Measurements from ENCODE around the gene RPS19. TPM values are rescaled to one million over a fixed set of nuclear protein-coding genes. Genes with fewer than 3 reads are reported as not detected.

RPS19 gene
- polyA plus RNA-seq, 2 of the 4 experiments (the other 2 are of a cell fraction), result 3,564 to 7,778 TPM

DNA sequence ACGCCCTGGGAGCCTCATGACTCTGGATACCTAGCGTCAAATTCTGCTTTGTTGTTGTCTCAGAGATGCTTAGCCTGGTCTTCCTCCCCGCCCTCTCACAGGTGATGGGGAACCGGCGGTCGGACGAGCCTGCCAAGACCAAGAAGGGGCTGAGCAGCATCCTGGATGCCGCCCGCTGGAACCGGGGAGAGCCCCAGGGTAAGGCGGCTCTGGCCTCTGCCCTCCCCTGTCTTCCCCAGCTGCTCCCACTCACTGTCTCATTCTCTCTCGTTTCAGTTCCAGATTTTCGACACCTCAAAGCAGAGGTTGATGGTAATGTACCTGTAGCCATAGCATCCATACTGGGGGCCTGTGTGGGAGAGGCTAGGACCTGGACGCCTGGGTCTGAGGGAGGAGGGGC, 34.3 kb downstream of the RPS19 start:
- POLR2A ChIA-PET, result no interaction called here
- no peak for FAIRE-seq
- no peak for TF ChIP-seq NR3C1 (IDR thresholded peaks at IDR 0.05)
- TF ChIP-seq, protein P1, sequence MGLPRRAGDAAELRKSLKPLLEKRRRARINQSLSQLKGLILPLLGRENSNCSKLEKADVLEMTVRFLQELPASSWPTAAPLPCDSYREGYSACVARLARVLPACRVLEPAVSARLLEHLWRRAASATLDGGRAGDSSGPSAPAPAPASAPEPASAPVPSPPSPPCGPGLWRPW (IDR thresholded peaks at IDR 0.05), result no peak
- TF ChIP-seq POLR2AphosphoS2 (conservative IDR thresholded peaks at IDR 0.05; ENCODE audit: low read length), result no peak
- no peak for TF ChIP-seq MAFK (IDR thresholded peaks at IDR 0.05; ENCODE audit: partially characterized antibody)
- TF ChIP-seq SREBF2 (IDR thresholded peaks at IDR 0.05), result no peak
- TF ChIP-seq ESRRA (IDR thresholded peaks at IDR 0.05; ENCODE audit: borderline replicate concordance, low read length), result no peak
- no peak for TF ChIP-seq NFE2L2 (conservative IDR thresholded peaks at IDR 0.05; ENCODE audit: low read length)

DNA sequence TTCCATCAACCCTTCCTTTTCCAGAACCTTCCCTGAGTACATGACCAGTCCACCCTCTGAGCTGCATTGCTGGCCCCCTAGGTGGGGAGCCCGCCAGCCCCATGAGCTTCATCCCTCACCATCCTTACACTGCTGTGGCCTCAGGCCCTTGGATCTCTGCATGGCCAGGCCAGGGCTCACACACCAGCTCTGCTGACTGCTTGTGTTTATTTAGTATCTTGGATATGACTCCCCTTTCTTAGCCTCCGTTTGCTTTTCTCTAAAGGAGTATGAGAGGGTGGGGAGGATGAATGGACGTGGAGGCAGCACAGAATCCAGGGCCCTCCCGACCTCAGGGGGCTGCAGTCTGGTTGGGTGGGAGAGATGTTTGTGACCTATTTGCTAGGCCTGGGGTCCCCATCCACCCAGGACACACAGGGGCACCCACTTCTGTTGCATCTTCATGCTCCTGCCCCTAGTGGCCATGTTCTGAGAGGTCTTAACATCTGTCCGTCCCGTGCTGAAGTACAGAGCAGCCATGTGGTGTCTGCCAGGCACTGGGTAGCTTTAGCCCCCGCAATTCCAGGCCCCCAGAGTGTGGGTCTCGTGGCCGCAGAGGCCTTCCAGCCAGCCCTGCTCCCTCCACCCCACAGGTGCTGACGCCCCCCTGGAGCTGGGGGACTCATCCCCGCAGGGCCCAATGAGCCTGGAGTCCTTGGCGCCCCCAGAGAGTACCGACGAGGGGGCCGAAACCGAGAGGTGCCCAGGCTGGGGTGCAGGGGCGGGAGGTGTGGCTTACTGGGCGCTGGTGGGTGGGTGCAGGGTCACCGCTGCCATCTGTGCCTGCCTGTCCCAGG, 35.9 kb downstream of the RPS19 start:
- POLR2A ChIA-PET, result interaction anchor here (0.7 to 1.0 kb wide), 2 partner anchors 23 to 36 kb away, joined by 3 to 5 read pairs; partner anchors contain the start of gene RPS19
- Histone ChIP-seq H3K27ac (peak overlapping the region in 1 of 2 experiments; percentile 52; a peak in 2 of 6 replicates), H3K4me2 (no peak overlapping the region), H3K4me1 (peaks cover 14% of the 10 kb centered on the region; the same call in 2 of the 3 replicates), H3K9me3 (no peaks in the 10 kb centered on the region), H3K4me3 (no peak overlapping the region)
- TF ChIP-seq, protein P2, sequence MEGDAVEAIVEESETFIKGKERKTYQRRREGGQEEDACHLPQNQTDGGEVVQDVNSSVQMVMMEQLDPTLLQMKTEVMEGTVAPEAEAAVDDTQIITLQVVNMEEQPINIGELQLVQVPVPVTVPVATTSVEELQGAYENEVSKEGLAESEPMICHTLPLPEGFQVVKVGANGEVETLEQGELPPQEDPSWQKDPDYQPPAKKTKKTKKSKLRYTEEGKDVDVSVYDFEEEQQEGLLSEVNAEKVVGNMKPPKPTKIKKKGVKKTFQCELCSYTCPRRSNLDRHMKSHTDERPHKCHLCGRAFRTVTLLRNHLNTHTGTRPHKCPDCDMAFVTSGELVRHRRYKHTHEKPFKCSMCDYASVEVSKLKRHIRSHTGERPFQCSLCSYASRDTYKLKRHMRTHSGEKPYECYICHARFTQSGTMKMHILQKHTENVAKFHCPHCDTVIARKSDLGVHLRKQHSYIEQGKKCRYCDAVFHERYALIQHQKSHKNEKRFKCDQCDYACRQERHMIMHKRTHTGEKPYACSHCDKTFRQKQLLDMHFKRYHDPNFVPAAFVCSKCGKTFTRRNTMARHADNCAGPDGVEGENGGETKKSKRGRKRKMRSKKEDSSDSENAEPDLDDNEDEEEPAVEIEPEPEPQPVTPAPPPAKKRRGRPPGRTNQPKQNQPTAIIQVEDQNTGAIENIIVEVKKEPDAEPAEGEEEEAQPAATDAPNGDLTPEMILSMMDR (IDR thresholded peaks at IDR 0.05), result peak; percentile 45
- TF ChIP-seq, protein P3, sequence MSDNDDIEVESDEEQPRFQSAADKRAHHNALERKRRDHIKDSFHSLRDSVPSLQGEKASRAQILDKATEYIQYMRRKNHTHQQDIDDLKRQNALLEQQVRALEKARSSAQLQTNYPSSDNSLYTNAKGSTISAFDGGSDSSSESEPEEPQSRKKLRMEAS (IDR thresholded peaks at IDR 0.05), result 0 out of 2 replicates have a peak, but pooled peaks have one; percentile 42
- TF ChIP-seq PHF8 (IDR thresholded peaks at IDR 0.05; ENCODE audit: borderline replicate concordance, low read depth) (no peak), NR3C1 (IDR thresholded peaks at IDR 0.05) (no peak)
- ATAC-seq, result peak; percentile 77 to 89
- FAIRE-seq, result peak; percentile 82
- CTCF ChIA-PET, result interaction anchor here (0.5 to 2.7 kb wide), 20 partner anchors 9 to 1709 kb away, joined by 3 to 18 read pairs (median 3); no protein-coding TSS in a partner anchor
- peak; percentile 72 to 79 for DNase-seq (ENCODE audit: low read depth in 1 of 2, low spot score in 1 of 2)
- WGBS (ENCODE audit: missing lambda C conversion rate), result 81% methylated on average over 19 of the region's 19 CpGs

More for the DNA sequence above, 34.3 kb downstream of the RPS19 start:
- 84% methylated on average over 14 of the region's 14 CpGs for WGBS (ENCODE audit: missing lambda C conversion rate)
- CTCF ChIA-PET, result interaction anchor here (0.5 to 2.7 kb wide), 5 partner anchors 11 to 1080 kb away, joined by 3 to 18 read pairs (median 3); no protein-coding TSS in a partner anchor
- Histone ChIP-seq H3K9me3 (no peaks in the 10 kb centered on the region), H3K4me3 (no peak overlapping the region), H3K4me1 (peaks cover 14% of the 10 kb centered on the region; the same call in 2 of the 3 replicates), H3K27ac (no peak overlapping the region), H3K4me2 (no peak overlapping the region)
- ATAC-seq, result peak in 1 of 2 experiments; percentile 3; a peak in 3 of 6 replicates
- no peak for DNase-seq (ENCODE audit: low read depth in 1 of 2, low spot score in 1 of 2)

DNA sequence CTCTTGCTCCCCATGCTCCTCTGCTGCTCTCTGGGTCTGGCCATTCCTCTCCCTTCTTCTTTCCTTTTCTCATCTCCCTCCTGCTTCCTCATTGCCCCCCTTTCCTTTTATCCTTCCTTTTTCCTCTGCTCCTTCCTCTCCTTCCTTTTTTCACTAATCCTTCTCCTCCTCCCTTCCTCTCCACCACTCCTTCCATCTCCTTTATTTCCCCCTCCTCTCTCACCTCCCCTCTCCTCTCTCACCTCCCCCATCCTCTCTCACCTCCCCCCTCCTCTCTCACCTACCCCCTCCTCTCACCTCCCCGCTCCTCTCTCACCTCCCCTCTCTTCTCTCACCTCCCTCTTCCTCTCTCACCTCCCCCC, 36.5 kb downstream of the RPS19 start:
- ChIA-PET CTCF (interaction anchor here (0.6 to 2.7 kb wide), 13 partner anchors 9 to 127 kb away, joined by 3 to 18 read pairs (median 3); no protein-coding TSS in a partner anchor), POLR2A (no interaction called here)
- no peaks in the 10 kb centered on the region for H3K9me3 ChIP-seq
- FAIRE-seq, result no peak
- DNase-seq (ENCODE audit: low read depth in 1 of 2, low spot score in 1 of 2), result no peak
- no peak for TF ChIP-seq ZC3H11A (IDR thresholded peaks at IDR 0.05)
- no peak for TF ChIP-seq EHF (CRISPR knock-in tag; IDR thresholded peaks at IDR 0.05)
- TF ChIP-seq FOSB (CRISPR knock-in tag; IDR thresholded peaks at IDR 0.05), result no peak
- TF ChIP-seq HEYL (CRISPR knock-in tag; IDR thresholded peaks at IDR 0.05), result no peak
- no peak for TF ChIP-seq GATA3 (IDR thresholded peaks at IDR 0.05; ENCODE audit: borderline replicate concordance)
- TF ChIP-seq KDM5A (IDR thresholded peaks at IDR 0.05), result no peak
- no peak for TF ChIP-seq KDM1A (IDR thresholded peaks at IDR 0.05; ENCODE audit: low read depth)
- H3K4me2 ChIP-seq, result no peak overlapping the region
- H3K27ac ChIP-seq, result peak overlapping the region in 1 of 2 experiments; percentile 52; a peak in 2 of 6 replicates
- H3K4me1 ChIP-seq, result peaks cover 14% of the 10 kb centered on the region; the same call in 2 of the 3 replicates
- WGBS (ENCODE audit: missing lambda C conversion rate), result 83% methylated on average over 1 of the region's 1 CpG
- H3K4me3 ChIP-seq, result no peak overlapping the region
- peak; percentile 11 to 15; a peak in 4 of 6 replicates for ATAC-seq
